ES-I3 (cell line): ENCODE data around the gene RABL6.
"Not testable (repeated sequence)": the region's sequence is repeated elsewhere in the genome, so short reads cannot be mapped to it uniquely, and the experiment has no call there.

Source experiments
- H3K36me3 ChIP-seq: 2 replicates; pipeline ENCODE4 v1.6.1; 2013; ENCODE audit warnings: mild to moderate bottlenecking, low read length, control low read depth, moderate library complexity; ENCODE audit not compliant: insufficient read depth
- H3K4me1 ChIP-seq: 2 replicates; pipeline ENCODE4 v1.6.1; 2013; ENCODE audit warnings: mild to moderate bottlenecking, control low read depth, low read length; ENCODE audit not compliant: insufficient read depth
- H3K9ac ChIP-seq: 2 replicates; pipeline ENCODE4 v1.6.1; 2013; ENCODE audit warnings: low read depth, mild to moderate bottlenecking, low read length, moderate library complexity
- H3K9me3 ChIP-seq: 2 replicates; pipeline ENCODE4 v1.6.1; 2013; ENCODE audit warnings: mild to moderate bottlenecking, low read length, moderate library complexity; ENCODE audit not compliant: control insufficient read depth, insufficient read depth

RABL6 gene

GRCh38 chr9:136880651-136881050 lies 72.9 kb downstream of the RABL6 start:
- Histone ChIP-seq H3K9me3 (no peaks in the 10 kb centered on the region), H3K4me1 (peaks cover 12% of the 10 kb centered on the region; the same call in 1 of the 2 replicates), H3K9ac (no peak overlapping the region), H3K36me3 (no peaks in the 10 kb centered on the region)

- H3K9ac ChIP-seq, result peak overlapping the region; percentile 5; the same call in 1 of the 2 replicates
- H3K9me3 ChIP-seq, result no peaks in the 10 kb centered on the region
- no peaks in the 10 kb centered on the region for H3K36me3 ChIP-seq
- peaks cover 12% of the 10 kb centered on the region; the same call in 1 of the 2 replicates for H3K4me1 ChIP-seq
These were observed 74.0 kb downstream of the RABL6 start for GRCh38 chr9:136881691-136882108.

- Histone ChIP-seq H3K9me3 (no peaks in the 10 kb centered on the region), H3K9ac (peak overlapping the region; percentile 5; the same call in 1 of the 2 replicates), H3K36me3 (no peaks in the 10 kb centered on the region), H3K4me1 (peaks cover 12% of the 10 kb centered on the region; the same call in 1 of the 2 replicates)
These were observed 74.6 kb downstream of the RABL6 start for GRCh38 chr9:136882109-136882946.

GRCh38 chr9:136882947-136883283 lies 75.2 kb downstream of the RABL6 start:
- not testable (repeated sequence) for H3K36me3 ChIP-seq, H3K9me3 ChIP-seq, H3K9ac ChIP-seq
- peaks cover 12% of the 10 kb centered on the region; the same call in 1 of the 2 replicates for H3K4me1 ChIP-seq

- not testable (repeated sequence) for H3K9ac ChIP-seq, H3K9me3 ChIP-seq, H3K36me3 ChIP-seq
- H3K4me1 ChIP-seq, result peaks cover 12% of the 10 kb centered on the region; the same call in 1 of the 2 replicates
These were observed 75.9 kb downstream of the RABL6 start for GRCh38 chr9:136883670-136884069.

GRCh38 chr9:136885950-136886578 lies 78.3 kb downstream of the RABL6 start, which contains the start of gene TRAF2:
TRAF2 (plus strand) TSS chr9:136886516; CDS start chr9:136898741, 12,225 bp downstream.
- Histone ChIP-seq H3K36me3 (no peaks in the 10 kb centered on the region), H3K4me1 (peaks cover 12% of the 10 kb centered on the region; the same call in 1 of the 2 replicates), H3K9ac (peak within 1 kb of the TSS; percentile 69), H3K9me3 (no peaks in the 10 kb centered on the region)

GRCh38 chr9:136886610-136887597 lies 79.2 kb downstream of the RABL6 start:
- Histone ChIP-seq H3K9me3 (no peaks in the 10 kb centered on the region), H3K4me1 (peaks cover 5% of the 10 kb centered on the region; the same call in 1 of the 2 replicates), H3K9ac (peak overlapping the region; percentile 69), H3K36me3 (no peaks in the 10 kb centered on the region)

GRCh38 chr9:136888454-136888853 lies 80.7 kb downstream of the RABL6 start:
- Histone ChIP-seq H3K4me1 (no peaks in the 10 kb centered on the region), H3K9me3 (no peaks in the 10 kb centered on the region), H3K36me3 (no peaks in the 10 kb centered on the region), H3K9ac (no peak overlapping the region)

GRCh38 chr9:136889858-136890257 lies 82.1 kb downstream of the RABL6 start:
- no peak overlapping the region for H3K9ac ChIP-seq
- no peaks in the 10 kb centered on the region for H3K9me3 ChIP-seq
- H3K4me1 ChIP-seq, result no peaks in the 10 kb centered on the region
- no peaks in the 10 kb centered on the region for H3K36me3 ChIP-seq

GRCh38 chr9:136890661-136891060 lies 82.9 kb downstream of the RABL6 start:
- H3K36me3 ChIP-seq, result no peaks in the 10 kb centered on the region
- no peaks in the 10 kb centered on the region for H3K4me1 ChIP-seq
- no peaks in the 10 kb centered on the region for H3K9me3 ChIP-seq
- no peak overlapping the region for H3K9ac ChIP-seq
